B cell (primary cell): ENCODE results near the gene NRN1L. TPM values are rescaled to one million over a fixed set of nuclear protein-coding genes. Genes with fewer than 3 reads are reported as not detected.

ENCODE experiments used
- ATAC-seq: fragments of 200-7000 bp; cut with Tn5 transposase; one replicate; pipeline ENCODE4 v1.10.0; 2021; ENCODE audit warnings: low read depth, mild to moderate bottlenecking, moderate number of reproducible peaks, moderate library complexity
- CTCF ChIA-PET: fragments of 350-600 bp; sonication (Branson Sonifier 250); formaldehyde crosslinking; loops from one replicate; lab custom pipeline; 2021; ENCODE audit warnings: antibody characterized with exemption, inconsistent platforms; lab: Charles Lee
- POLR2A ChIA-PET: fragments of 350-600 bp; sonication (Branson Sonifier 250); formaldehyde crosslinking; loops from one replicate; lab custom pipeline; 2021; ENCODE audit warnings: antibody characterized with exemption; lab: Charles Lee
- DNase-seq: peaks from one replicate; pipeline ENCODE4 v3.0.0; 2013
- H2AFZ ChIP-seq: 2 replicates; pipeline ENCODE4 v1.6.1; 2012; ENCODE audit warnings: mild to moderate bottlenecking, low read depth, low read length; ENCODE audit not compliant: insufficient read depth, poor library complexity, severe bottlenecking
- H3K27ac ChIP-seq, 2 donors: 1 replicate in 1 of 2; 2 replicates in 1 of 2; pipeline ENCODE4 v1.5.1; 2012 to 2013; ENCODE audit warnings: low read length in 2 of 2, mild to moderate bottlenecking in 2 of 2, moderate library complexity in 1 of 2
- H3K27me3 ChIP-seq, 4 experiments: fragments of 200-600 bp in 1 of 4; sonication (generic) in 1 of 4; replicated peaks in 1 of 4; 1 replicate in 2 of 4; 2 replicates in 2 of 4; pipeline versions ENCODE4 v1.6.1 to v1.7.0; 2013 to 2016; ENCODE audit warnings: low read length in 3 of 4, mild to moderate bottlenecking in 2 of 4, mixed read lengths in 1 of 4, moderate library complexity in 1 of 4; ENCODE audit not compliant: insufficient read depth in 4 of 4, control insufficient read depth in 3 of 4; ENCODE audit errors: control extremely low read depth in 1 of 4
- H3K36me3 ChIP-seq, 2 experiments: replicated peaks in 1 of 2; 1 replicate in 1 of 2; 2 replicates in 1 of 2; pipeline versions ENCODE4 v1.6.1 to v1.7.1; 2013; ENCODE audit warnings: low read length in 1 of 2; ENCODE audit not compliant: insufficient read depth in 2 of 2, control insufficient read depth in 1 of 2; ENCODE audit errors: control extremely low read depth in 1 of 2, extremely low read depth in 1 of 2
- H3K4me1 ChIP-seq, 2 donors: fragments of 200-600 bp in 1 of 2; sonication (generic) in 1 of 2; 1 replicate in 1 of 2; 2 replicates in 1 of 2; pipeline versions ENCODE4 v1.5.1 to v1.6.1; 2013 to 2017; ENCODE audit warnings: low read length in 2 of 2; ENCODE audit not compliant: control insufficient read depth in 2 of 2, insufficient read depth in 2 of 2
- H3K4me2 ChIP-seq: replicated peaks from 2 replicates; pipeline ENCODE3; 2012; ENCODE audit warnings: mild to moderate bottlenecking, low read depth, low read length; ENCODE audit not compliant: poor library complexity, severe bottlenecking
- H3K4me3 ChIP-seq, 5 experiments: fragments of 200-600 bp in 1 of 5; sonication (generic) in 1 of 5; 1 replicate in 3 of 5; 2 replicates in 2 of 5; pipeline versions ENCODE4 v1.5.1 to v1.7.0; 2011 to 2016; ENCODE audit warnings: low read length in 4 of 5, mild to moderate bottlenecking in 4 of 5, low read depth in 2 of 5, control low read depth in 1 of 5, moderate library complexity in 1 of 5; ENCODE audit not compliant: insufficient read depth in 1 of 5; ENCODE audit errors: control extremely low read depth in 1 of 5, extremely low read depth in 1 of 5
- H3K79me2 ChIP-seq: fragments of 200-600 bp; sonication (generic); one replicate; pipeline ENCODE4 v1.6.0; 2016; ENCODE audit warnings: low read length; ENCODE audit not compliant: control insufficient read depth, insufficient read depth
- H3K9ac ChIP-seq: fragments of 200-600 bp; sonication (generic); 2 replicates; pipeline ENCODE4 v1.6.1; 2017; ENCODE audit warnings: mild to moderate bottlenecking, low read length, moderate library complexity
- H3K9me3 ChIP-seq, 3 donors: one replicate each; pipeline versions ENCODE4 v1.6.1 to v1.7.1; 2013; ENCODE audit warnings: low read length in 2 of 3; ENCODE audit not compliant: control insufficient read depth in 2 of 3, insufficient read depth in 1 of 3; ENCODE audit errors: control extremely low read depth in 1 of 3
- H4K20me1 ChIP-seq: 2 replicates; pipeline ENCODE4 v1.6.0; 2012; ENCODE audit warnings: mild to moderate bottlenecking, low read length; ENCODE audit not compliant: insufficient read depth, control insufficient read depth, poor library complexity, severe bottlenecking
- H3K27ac Mint-ChIP-seq: one replicate; pipeline ENCODE4 v1.8.0; 2021; ENCODE audit warnings: mixed read lengths
- H3K27me3 Mint-ChIP-seq: one replicate; pipeline ENCODE4 v1.8.0; 2021; ENCODE audit warnings: mixed read lengths
- H3K4me1 Mint-ChIP-seq: one replicate; pipeline ENCODE4 v1.8.0; 2021; ENCODE audit warnings: mixed read lengths
- H3K4me3 Mint-ChIP-seq: one replicate; pipeline ENCODE4 v1.8.0; 2021; ENCODE audit warnings: mixed read lengths
- H3K9me3 Mint-ChIP-seq: one replicate; pipeline ENCODE4 v1.8.0; 2022; ENCODE audit warnings: mixed read lengths; ENCODE audit not compliant: insufficient read depth
- CTCF ChIP-seq: fragments of 200-600 bp; IDR thresholded peaks from one replicate; pipeline ENCODE4 v1.8.0; 2022; ENCODE audit warnings: antibody characterized with exemption, mild to moderate bottlenecking
- EZH2 ChIP-seq: IDR thresholded peaks from 2 replicates; pipeline ENCODE4 v1.6.1; 2012; ENCODE audit warnings: borderline replicate concordance, low read depth, mild to moderate bottlenecking, moderate library complexity, low read length; ENCODE audit not compliant: insufficient read depth, poor library complexity, severe bottlenecking
- WGBS: methylation state at CpG from one replicate; pipeline ENCODE4 v1.1.5; 2013; ENCODE audit warnings: missing lambda C conversion rate; ENCODE audit not compliant: insufficient coverage; 5-methylcytosine and 5-hydroxymethylcytosine counted together
- intact Hi-C: fragments of 100-400 bp; cut with micrococcal nuclease; formaldehyde crosslinking; loops from one replicate; pipeline ENCODE4 v1.10.0; 2022
- polyA plus RNA-seq: library from polyadenylated mRNA; depleted of rRNA; stranded (reverse); fragments of >200 nt; gene quantifications from 2 replicates; pipeline ENCODE4 v1.2.3, GENCODE V29; 2012
- total RNA-seq, 2 donors: library from RNA; stranded (reverse); fragments of 120-200 nt in 1 of 2; gene quantifications; 1 replicate in 1 of 2; 2 replicates in 1 of 2; pipeline versions ENCODE4 v1.2.3 to v1.2.4, GENCODE V29; 2013 to 2022

NRN1L gene
- total and polyA plus RNA-seq, 2 donors (not counting 1 experiment from before 2014, with no cell fraction given), result 2.1 to 4.1 TPM

GRCh38 chr16:67873435-67874370 is 11.0 kb upstream of the NRN1L start:
- no peaks in the 10 kb centered on the region for H3K9me3 Mint-ChIP-seq
- peaks cover 37% of the 10 kb centered on the region for H3K4me1 Mint-ChIP-seq
- peak overlapping the region; percentile 90 for H3K27ac Mint-ChIP-seq
- CTCF ChIA-PET, result interaction anchor here (0.7 to 2.3 kb wide), 8 partner anchors 8 to 355 kb away, joined by 3 to 17 read pairs (median 3); partner anchors contain the start of genes NRN1L and NUTF2
- Histone ChIP-seq H2AFZ (peak overlapping the region; percentile 97), H3K4me2 (peak overlapping the region; percentile 98), H3K9ac (peak overlapping the region; percentile 87), H3K4me1 (peaks cover 23 to 25% of the 10 kb centered on the region in 2 donors), H3K79me2 (peaks cover 37% of the 10 kb centered on the region), H3K27ac (peak overlapping the region; percentile 74 to 81), H3K36me3 (peaks cover 0 to 40% of the 10 kb centered on the region in 2 experiments), H3K27me3 (no peaks in the 10 kb centered on the region), H3K9me3 (no peaks in the 10 kb centered on the region), H3K4me3 (peak overlapping the region; percentile 59 to 98 (median 88)), H4K20me1 (peaks cover 33% of the 10 kb centered on the region)
- WGBS, result 12% methylated on average over 21 of the region's 23 CpGs
- H3K4me3 Mint-ChIP-seq, result peak overlapping the region; percentile 91
- intact Hi-C loops, result loop anchor here (1.0 to 5.0 kb wide), 4 partner anchors 31 to 67 kb away; partner anchors contain the start of genes RANBP10, THAP11 and TSNAXIP1
- TF ChIP-seq CTCF, result no peak
- no peak for TF ChIP-seq EZH2
- no peaks in the 10 kb centered on the region for H3K27me3 Mint-ChIP-seq
- POLR2A ChIA-PET, result interaction anchor here (0.6 to 0.9 kb wide), 3 partner anchors 37 to 62 kb away, joined by 3 to 4 read pairs (median 4); no protein-coding TSS in a partner anchor
- ATAC-seq, result no peak
- no peak for DNase-seq
